Retina (tissue), 1 donor: Measurements from ENCODE around the gene CRYBA2.
A peak's percentile ranks its signal among the peaks of the same experiment; 100 is the strongest.

Experiments
- DNase-seq: peaks from one replicate; pipeline ENCODE4 v3.0.0-alpha.2; 2016

Gene CRYBA2

GRCh38 chr2:218993345-218994315, at the start of gene CRYBA2:
TSS of gene CRYBA2 (minus strand) at chr2:218993422. CDS start at chr2:218993176, 246 bp downstream.
- peak; percentile 71 for DNase-seq

DNA sequence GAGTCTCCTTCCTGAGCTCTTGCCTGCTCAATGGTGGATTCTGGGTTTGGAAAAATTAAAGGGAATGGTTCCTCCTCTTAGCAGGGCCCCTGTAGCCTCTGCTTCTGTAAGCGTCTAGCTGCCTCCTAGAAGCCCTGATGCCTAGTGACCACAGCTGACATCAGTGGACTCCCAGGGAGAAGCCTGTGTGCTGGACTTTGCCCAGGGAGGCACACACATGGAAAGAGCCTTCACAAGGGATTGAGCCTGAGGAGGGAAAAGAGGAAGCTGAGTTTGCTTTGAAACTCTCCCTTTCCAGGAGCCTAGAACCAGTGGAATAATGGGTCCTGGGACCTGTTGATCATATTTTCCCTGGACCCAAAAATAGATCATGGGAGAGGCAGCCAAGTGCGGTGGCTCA, 49.5 kb upstream of the CRYBA2 start:
- no peak for DNase-seq

DNA sequence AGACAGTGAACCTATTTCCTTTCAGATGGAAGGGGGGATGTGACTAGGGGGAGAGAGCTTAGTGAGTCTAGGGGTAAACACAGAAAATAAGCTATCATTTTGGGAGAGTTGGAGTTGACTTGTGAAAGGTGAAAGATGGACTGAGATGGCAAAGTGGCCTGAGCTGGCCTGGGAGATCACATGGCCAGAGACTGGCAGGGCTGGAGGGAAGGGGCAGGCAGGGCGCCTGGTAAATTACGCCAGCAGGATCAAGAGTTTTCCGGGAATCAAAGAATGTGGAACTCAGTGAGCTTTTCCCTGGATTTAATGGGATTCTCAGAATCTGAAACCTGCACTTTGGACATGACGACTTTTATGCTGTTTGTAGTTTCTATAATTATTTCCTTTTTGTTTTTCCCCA, 48.9 kb upstream of the CRYBA2 start:
- DNase-seq: no peak

- peak; percentile 71 for DNase-seq
Observed at GRCh38 chr2:219041252-219041651, 48.0 kb upstream of the CRYBA2 start, which contains the start of gene CFAP65. TSS of gene CFAP65 (minus strand) at chr2:219041516. CDS start at chr2:219039048, 2,468 bp downstream.

- DNase-seq: no peak
Observed at GRCh38 chr2:219038600-219038999, 45.4 kb upstream of the CRYBA2 start.

DNA sequence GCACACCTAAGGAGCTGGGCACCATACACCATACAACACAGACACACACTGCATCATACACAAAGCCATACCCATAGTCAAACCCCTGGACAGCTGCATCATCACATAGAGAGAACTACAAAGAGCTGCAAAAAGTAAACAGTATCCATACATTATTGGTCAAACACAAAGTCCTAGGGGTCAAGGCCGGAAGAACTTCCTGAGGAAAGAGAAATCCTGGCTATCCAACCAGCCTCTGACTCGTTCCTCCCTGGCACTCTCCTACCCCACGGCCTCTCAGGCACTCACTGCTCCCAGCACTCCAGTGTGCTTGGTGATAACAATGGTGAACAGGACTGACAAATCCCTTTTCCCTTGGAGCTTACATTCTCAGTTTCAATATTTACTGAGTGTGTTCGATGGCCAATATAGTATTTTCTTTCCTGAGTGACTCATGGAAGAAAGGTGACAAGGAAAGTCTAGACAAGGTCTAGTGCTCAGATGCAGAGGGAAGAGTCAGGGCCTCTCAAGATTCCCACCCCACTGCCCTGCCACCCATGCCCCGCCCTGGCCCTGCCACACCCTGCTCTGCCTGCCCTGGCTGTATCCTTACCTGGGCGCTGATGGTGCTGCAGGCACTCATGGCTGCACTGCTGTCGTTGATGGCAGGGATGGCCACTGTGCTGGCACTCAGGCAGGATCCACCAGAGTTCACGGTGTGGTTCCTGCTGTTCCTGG, 44.7 kb upstream of the CRYBA2 start:
- no peak for DNase-seq

DNA sequence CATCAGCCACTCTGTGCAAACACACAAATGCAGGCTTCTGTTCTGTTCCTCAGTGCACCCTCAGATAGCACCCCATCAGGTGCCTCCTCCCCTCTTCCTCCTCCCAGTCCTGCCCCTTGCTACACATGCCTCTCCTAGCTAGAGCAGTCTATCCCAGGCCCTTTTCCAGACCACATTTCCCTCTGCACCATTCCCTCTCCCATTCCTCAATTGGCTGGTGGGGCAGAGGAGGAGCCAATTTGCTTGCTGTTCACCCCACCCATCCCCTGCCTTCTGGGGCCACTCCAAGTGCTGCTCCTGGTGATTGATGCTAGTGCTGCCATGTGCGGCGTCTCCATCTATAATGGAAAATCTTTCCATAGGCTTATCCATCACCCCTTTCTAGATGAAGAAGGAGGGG, 42.7 kb upstream of the CRYBA2 start:
- DNase-seq: no peak

GRCh38 chr2:219034823-219035222, 41.6 kb upstream of the CRYBA2 start:
- no peak for DNase-seq

DNA sequence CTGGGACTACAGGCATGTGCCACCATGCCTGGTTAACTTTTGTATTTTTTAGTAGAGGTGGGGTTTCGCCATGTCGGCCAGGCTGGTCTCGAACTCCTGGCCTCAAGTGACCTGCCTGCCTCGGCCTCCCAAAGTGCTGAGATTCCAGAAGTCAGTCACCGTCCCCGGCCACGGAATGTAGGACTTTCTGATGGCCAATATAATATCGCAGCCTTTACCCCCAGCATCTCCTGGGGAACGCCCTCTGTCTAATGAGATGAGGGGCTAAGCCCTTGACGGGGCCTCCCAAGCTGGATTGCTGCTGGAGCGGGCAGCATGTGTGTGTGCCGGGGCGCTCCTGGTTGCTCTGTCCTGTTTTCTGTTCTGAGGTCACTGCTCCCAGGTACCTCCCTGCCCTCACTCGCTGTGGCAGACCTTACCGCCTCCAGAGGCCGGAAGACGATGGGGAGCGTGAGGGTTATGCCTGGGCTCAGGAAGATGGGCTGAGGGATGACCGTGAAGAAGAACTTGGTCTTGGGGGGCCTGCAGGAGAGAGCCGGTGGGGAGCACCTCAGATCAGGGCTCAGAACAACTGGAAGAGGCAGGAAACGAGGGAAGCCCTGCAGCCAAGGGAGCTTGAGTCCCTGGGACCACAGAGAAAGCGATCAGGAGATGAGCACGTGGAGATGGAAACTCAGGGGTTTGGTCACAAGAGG, 39.0 kb upstream of the CRYBA2 start:
- DNase-seq: no peak

DNA sequence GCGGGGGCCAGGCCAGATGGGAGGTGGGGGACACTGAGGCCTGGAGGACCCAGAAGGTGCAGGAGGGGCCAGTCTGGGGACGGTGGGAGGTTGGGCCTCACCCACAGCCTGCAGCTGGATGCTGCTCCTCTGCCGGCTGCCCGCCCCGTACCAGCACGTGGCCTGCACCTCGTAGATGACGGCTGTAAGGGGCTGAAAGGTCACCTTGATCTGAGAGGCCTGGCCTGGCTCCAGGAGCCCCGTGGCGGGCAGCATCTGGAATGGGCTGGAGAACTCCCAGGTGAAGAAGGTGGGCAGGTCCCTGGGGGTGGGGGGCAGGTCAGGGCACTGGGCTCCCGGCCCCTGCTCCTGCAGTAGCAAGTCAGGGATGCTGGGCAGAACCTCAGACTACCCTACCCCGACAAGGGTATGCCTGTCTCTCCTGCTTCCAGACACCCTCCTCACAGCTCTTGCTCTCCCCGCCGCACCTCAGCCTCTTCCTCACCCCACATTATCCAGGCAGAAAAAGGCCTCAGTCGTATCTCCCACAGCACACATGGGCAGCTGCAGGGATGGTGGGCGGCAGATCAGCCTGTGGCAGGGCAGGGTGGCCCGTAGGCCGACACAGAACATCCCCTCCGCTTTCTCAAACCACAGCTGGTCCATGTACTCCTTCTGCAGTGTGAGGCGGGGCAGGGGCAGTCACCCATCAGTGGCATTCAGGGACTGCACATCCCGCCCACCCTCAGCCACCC, 38.0 kb upstream of the CRYBA2 start:
- no peak for DNase-seq

GRCh38 chr2:219030177-219030940, 37.1 kb upstream of the CRYBA2 start:
- DNase-seq: no peak

- peak; percentile 81 for DNase-seq
Observed at GRCh38 chr2:219029829-219030165, 36.6 kb upstream of the CRYBA2 start.

GRCh38 chr2:219028996-219029828, 36.0 kb upstream of the CRYBA2 start:
- no peak for DNase-seq

DNA sequence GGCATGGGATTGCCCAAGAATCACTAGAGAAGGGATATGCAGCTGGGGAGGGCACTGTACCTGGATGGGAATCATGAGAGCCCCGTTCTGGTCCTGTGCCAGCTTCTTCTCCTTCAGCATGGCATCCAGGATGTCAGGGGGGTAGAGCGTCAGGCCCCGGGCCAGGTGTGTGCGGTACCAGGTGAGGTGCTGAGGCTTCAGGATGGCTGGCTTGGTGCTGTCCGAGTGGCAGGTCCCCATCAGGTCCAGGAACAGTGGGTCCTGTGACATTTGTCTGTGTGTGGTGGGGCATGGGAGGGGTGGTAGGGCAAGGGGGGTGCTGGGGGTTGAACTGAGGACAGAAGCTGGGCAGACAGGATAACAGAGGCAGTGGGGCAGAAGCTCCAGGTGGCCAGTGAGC, 34.9 kb upstream of the CRYBA2 start:
- DNase-seq: no peak

GRCh38 chr2:219027511-219028055, 34.4 kb upstream of the CRYBA2 start:
- DNase-seq: no peak

GRCh38 chr2:219026946-219027345, 33.7 kb upstream of the CRYBA2 start:
- DNase-seq: no peak

DNA sequence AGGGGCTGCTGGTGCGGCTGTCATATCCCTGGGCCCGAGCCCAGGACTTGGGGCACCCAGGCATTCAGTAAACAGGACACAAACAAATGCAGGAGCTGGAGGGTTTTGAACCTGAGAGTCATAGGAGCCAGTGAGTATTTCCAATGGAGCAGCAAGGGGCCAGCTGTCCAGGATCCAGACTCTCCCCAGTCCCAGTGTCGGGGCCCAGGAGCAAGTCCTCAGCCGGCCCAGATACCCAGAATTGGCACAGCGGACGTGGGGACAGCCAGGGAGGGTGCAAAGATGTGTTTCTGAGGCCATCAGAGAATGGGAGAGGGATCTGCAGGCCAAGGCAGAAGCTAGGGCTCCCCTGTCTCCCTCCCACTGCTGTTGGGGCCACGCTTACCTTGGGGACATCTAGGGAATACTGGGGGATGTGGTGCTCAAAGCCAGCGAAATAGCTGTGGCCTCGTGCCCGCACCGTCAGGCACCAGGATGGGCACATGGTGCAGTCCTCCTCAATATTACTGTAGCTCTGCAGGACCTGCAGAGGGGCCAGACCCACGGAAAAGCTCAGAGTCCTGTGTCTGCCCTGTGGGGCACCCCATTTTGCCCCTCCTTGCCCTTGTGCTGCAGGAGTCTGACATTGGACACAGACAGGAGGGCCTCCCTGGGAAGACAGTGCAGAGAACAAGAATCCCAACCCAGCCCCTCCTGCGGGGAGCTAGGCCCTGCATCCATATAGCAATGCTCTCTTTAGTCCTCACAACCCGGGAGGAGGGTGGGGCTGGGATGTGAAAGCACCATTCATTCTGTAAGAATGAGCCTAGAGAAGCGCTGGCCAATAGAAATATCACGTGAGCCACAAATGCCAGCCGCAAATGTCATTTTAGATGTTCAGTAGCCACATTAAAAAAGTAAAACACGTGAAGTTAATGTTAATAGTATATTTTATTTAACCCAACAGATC, 32.7 kb upstream of the CRYBA2 start:
- no peak for DNase-seq

GRCh38 chr2:219024059-219024458, 30.8 kb upstream of the CRYBA2 start:
- no peak for DNase-seq

- no peak for DNase-seq
Observed at GRCh38 chr2:219023045-219023605, 29.9 kb upstream of the CRYBA2 start.
